Measurements from ENCODE around the gene PLPP3.

PLPP3 gene

GRCh38 chr1:56550138-56550858 is 29.1 kb downstream of the PLPP3 start:
- peaks cover 10% of the 10 kb centered on the region for H3K36me3 Mint-ChIP-seq (ENCODE audit: low read depth)
- no peak for TF ChIP-seq CTCF (IDR thresholded peaks at IDR 0.05)
- H3K27me3 Mint-ChIP-seq (ENCODE audit: low read depth, poor library complexity) = no peaks in the 10 kb centered on the region
- peak overlapping the region; percentile 79 for H3K27ac Mint-ChIP-seq
- H3K4me1 Mint-ChIP-seq = peaks cover 61% of the 10 kb centered on the region
- no peaks in the 10 kb centered on the region for H3K9me3 Mint-ChIP-seq
- H3K4me3 Mint-ChIP-seq = no peak overlapping the region
- DNase-seq = no peak

- no peak overlapping the region for H3K27ac Mint-ChIP-seq
- no peaks in the 10 kb centered on the region for H3K27me3 Mint-ChIP-seq (ENCODE audit: low read depth, poor library complexity)
- peaks cover 60% of the 10 kb centered on the region for H3K4me1 Mint-ChIP-seq
- TF ChIP-seq CTCF (IDR thresholded peaks at IDR 0.05) = no peak
- no peak overlapping the region for H3K4me3 Mint-ChIP-seq
- peaks cover 2% of the 10 kb centered on the region for H3K9me3 Mint-ChIP-seq
- peaks cover 13% of the 10 kb centered on the region for H3K36me3 Mint-ChIP-seq (ENCODE audit: low read depth)
- DNase-seq = no peak
Observed at GRCh38 chr1:56548571-56548970, 30.8 kb downstream of the PLPP3 start.

- Mint-ChIP-seq H3K36me3 (ENCODE audit: low read depth) (peaks cover 19% of the 10 kb centered on the region), H3K27ac (peak overlapping the region; percentile 79), H3K9me3 (peaks cover 8% of the 10 kb centered on the region), H3K27me3 (ENCODE audit: low read depth, poor library complexity) (no peaks in the 10 kb centered on the region), H3K4me3 (no peak overlapping the region), H3K4me1 (peaks cover 60% of the 10 kb centered on the region)
- TF ChIP-seq CTCF (IDR thresholded peaks at IDR 0.05) = no peak
- no peak for DNase-seq
Observed at GRCh38 chr1:56547977-56548376, 31.4 kb downstream of the PLPP3 start.

GRCh38 chr1:56547473-56547872 is 31.9 kb downstream of the PLPP3 start:
- no peak for TF ChIP-seq CTCF (IDR thresholded peaks at IDR 0.05)
- no peak for DNase-seq
- Mint-ChIP-seq H3K4me1 (peaks cover 59% of the 10 kb centered on the region), H3K27me3 (ENCODE audit: low read depth, poor library complexity) (no peaks in the 10 kb centered on the region), H3K9me3 (peaks cover 13% of the 10 kb centered on the region), H3K27ac (no peak overlapping the region), H3K4me3 (no peak overlapping the region), H3K36me3 (ENCODE audit: low read depth) (peaks cover 24% of the 10 kb centered on the region)

GRCh38 chr1:56545711-56546110 is 33.7 kb downstream of the PLPP3 start:
- H3K4me1 Mint-ChIP-seq = peaks cover 69% of the 10 kb centered on the region
- no peak for TF ChIP-seq CTCF (IDR thresholded peaks at IDR 0.05)
- H3K27me3 Mint-ChIP-seq (ENCODE audit: low read depth, poor library complexity) = no peaks in the 10 kb centered on the region
- H3K36me3 Mint-ChIP-seq (ENCODE audit: low read depth) = peaks cover 40% of the 10 kb centered on the region
- H3K9me3 Mint-ChIP-seq = peaks cover 13% of the 10 kb centered on the region
- H3K27ac Mint-ChIP-seq = no peak overlapping the region
- no peak overlapping the region for H3K4me3 Mint-ChIP-seq
- no peak for DNase-seq
